GM21737 (cell line): ENCODE measurements around the gene GDPD4.

ENCODE experiments used
- ATAC-seq: cut with Tn5 transposase; IDR thresholded peaks from one replicate; pipeline ENCODE4 v1.9.1; 2021; ENCODE audit warnings: mild to moderate bottlenecking, moderate library complexity; ENCODE audit not compliant: unreplicated experiment

Gene GDPD4

GRCh38 chr11:77244277-77245027 lies 57.0 kb downstream of the GDPD4 start:
- no peak for ATAC-seq

DNA sequence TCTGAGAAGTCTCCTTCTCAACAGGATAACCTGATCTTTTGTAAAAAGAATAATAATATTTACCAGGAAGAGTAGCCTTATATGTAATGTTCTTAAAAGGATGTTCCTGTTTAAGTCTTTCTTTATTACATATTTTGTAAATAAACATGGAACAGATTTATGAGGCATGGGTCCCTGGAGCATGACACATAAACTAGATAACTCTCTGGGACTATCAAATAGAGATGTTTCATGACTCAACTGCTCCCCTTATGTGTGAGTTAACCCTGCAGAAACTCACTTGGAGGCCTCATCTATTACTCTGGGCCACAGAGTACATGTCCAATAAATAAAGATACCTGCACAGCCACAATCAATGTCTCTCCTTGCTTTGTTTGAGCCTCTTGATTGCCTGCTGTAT lies 64.6 kb downstream of the GDPD4 start:
- no peak for ATAC-seq

GRCh38 chr11:77233011-77233410 lies 68.5 kb downstream of the GDPD4 start:
- ATAC-seq = no peak

- no peak for ATAC-seq
Observed at GRCh38 chr11:77232242-77232641, 69.2 kb downstream of the GDPD4 start.

GRCh38 chr11:77231800-77232199 lies 69.7 kb downstream of the GDPD4 start:
- ATAC-seq = no peak

- ATAC-seq = no peak
Observed at GRCh38 chr11:77230878-77231605, 70.4 kb downstream of the GDPD4 start.

GRCh38 chr11:77223797-77224196 lies 77.7 kb downstream of the GDPD4 start:
- ATAC-seq = no peak

DNA sequence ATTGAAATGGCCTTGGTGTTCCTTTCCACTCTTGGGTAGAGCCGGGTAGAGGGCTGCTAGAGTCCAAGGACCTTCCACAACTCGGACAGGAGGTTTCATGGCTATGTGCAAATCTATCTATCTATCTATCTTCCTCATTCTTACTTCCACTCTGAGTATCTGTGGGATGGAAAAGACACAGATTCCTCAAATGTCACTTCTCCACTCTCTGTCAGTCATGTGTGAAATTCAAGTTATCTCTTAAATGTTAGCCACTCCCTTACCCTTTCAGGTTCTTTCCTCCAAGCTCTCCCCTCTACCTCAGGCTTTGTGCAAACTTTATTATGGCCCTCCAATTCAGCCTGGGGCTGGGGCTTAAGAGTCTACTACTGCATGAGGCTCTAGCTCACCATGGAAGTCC lies 84.3 kb downstream of the GDPD4 start:
- ATAC-seq = no peak

DNA sequence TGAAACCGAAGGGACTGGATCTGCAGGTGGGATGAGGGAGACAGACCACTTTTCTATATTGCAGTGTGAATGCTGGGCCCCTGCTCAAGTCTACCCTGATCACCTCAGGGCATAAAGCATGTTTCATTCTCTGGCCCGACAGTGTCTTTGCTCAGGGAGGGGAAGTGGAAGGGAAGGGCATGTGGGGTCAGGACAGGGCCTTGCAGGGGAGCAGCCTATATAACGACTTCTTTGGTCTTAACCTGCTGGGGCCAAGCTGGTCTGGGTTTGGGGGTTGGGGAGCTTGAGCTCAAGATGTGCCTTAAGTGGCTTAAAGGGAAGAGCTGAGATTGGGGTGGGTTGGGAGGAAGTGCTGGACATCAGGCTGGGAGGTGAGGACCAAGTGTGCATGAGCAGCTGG lies 86.4 kb downstream of the GDPD4 start:
- no peak for ATAC-seq

DNA sequence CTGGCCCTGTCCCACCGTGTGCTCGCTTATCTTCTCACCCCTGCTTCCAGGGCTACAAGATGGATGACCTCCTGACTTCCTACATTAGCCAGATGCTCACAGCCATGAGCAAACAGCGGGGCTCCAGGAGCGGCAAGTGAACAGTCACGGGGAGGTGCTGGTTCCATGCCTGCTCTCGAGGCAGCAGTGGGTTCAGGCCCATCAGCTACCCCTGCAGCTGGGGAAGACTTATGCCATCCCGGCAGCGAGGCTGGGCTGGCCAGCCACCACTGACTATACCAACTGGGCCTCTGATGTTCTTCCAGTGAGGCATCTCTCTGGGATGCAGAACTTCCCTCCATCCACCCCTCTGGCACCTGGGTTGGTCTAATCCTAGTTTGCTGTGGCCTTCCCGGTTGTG lies 86.9 kb downstream of the GDPD4 start:
- no peak for ATAC-seq

DNA sequence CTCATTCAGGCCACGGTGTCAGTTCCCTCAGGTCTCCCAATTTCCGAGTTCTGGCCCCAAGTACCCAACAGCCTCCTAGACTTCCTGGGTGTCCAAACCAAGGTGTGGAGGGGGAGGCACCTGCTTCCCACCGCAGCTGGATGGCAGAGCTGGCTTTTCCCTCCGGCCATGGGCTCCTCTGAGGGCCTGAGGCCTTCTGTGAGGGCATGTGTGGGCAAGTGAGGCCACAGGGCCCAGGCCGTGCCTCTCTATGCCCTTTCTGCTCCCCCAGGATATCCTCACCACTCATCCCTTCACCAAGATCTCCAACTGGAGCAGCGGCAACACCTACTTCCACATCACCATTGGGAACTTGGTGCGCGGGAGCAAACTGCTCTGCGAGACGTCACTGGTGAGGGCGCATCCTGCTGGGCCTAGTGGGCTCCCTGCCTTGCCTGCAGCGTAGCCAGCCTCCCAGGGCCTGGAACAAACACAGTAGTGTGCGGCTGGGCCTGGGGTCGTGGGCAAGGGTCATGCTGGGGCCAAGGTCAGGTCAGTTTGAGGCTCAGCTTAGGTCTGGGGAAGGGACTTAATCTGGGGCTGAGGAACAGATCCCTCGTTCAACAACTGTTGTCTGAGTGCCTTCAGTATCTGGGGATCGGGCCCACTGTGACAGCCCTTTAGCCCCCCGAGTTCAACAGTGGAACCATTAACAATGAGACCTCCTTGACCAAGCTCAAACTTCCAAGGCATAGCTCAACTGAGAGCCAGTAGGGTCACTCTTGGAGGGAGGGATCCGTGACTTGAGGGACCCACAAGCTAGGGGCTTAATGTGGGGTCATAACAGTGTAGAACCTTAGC lies 87.7 kb downstream of the GDPD4 start:
- ATAC-seq = no peak

- no peak for ATAC-seq
Observed at GRCh38 chr11:77213029-77213579, 88.4 kb downstream of the GDPD4 start.

- no peak for ATAC-seq
Observed at GRCh38 chr11:77212314-77213007, 89.0 kb downstream of the GDPD4 start.

DNA sequence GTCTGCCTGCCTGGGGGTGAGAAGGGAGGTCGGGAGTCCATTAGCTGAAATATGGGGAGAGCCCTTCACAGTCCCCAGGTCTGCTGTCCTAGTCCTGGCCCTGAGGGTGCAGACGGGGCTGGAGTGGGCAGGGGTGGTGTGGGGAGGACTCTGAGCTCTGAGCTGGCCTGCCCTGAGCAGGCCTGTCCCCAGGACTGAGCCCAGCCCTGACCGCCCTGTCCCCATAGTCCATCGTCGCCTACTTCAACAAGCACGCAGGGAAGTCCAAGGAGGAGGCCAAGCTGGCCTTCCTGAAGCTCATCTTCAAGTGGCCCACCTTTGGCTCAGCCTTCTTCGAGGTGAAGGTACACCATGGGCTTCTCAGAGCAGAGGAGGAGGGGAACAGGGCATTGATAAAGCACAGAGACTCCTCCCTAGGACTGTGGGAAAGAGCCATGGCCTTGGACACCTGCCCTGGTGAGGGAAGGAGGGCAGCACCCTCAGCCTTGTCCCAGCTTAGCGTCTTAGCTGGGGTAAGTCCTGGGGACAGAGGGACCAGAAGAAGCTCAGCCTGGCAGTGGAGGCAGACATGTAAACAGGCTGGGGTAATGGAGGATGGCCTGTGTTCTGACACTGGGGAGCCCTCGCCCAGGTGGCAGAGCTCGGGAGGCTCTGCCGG lies 89.8 kb downstream of the GDPD4 start:
- ATAC-seq = no peak

DNA sequence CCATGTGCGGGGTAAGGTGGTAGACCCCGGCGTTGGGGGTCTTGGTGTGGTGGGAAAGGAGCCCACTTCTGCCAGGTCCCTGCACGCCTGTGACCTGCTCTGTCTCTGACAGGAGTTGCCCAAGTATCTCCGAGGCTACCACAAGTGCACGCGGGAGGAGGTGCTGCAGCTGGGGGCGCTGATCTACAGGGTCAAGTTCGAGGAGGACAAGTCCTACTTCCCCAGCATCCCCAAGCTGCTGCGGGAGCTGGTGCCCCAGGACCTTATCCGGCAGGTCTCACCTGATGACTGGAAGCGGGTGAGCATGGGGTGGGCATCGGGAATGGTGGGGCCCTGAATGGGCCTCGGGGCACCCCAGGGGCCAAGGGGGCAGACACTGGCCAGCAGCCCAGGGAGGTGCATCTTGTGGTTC lies 90.4 kb downstream of the GDPD4 start:
- ATAC-seq = no peak

DNA sequence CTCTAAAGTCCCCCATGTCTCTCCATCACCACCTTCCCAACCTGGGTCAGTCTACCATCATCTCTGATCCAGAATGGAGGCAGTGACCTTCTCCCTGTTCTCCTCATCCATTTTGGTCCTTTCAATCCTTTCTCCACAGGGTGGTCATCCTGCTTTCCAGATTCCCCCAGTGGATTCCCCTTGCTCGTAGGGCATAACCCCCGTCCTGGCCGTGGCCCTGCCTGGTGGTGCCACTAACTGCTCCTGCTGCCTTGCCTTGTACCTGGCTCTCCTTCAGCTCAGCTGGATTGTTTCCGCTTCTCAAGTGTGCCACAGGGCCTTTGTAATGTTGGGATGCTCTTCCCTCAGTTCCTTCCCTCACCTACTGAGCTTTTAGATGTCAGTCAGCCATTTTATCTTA lies 91.8 kb downstream of the GDPD4 start:
- ATAC-seq = no peak

DNA sequence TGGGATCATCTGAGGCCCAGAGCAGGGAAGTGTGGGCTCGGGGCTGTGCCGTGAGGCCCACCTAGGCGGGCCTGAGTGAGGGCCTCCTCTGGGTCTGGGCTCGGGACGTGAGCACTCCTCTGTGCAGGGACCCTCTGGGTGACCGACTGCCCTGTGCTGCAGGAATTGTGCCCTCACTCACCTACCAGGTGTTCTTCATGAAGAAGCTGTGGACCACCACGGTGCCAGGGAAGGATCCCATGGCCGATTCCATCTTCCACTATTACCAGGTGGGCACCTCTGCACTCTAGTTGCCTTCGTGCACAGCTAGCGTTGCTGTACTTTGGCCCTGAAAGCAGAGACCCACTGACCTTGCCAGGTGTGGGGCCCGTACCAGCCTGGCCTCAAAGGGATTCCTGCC lies 93.0 kb downstream of the GDPD4 start:
- no peak for ATAC-seq

DNA sequence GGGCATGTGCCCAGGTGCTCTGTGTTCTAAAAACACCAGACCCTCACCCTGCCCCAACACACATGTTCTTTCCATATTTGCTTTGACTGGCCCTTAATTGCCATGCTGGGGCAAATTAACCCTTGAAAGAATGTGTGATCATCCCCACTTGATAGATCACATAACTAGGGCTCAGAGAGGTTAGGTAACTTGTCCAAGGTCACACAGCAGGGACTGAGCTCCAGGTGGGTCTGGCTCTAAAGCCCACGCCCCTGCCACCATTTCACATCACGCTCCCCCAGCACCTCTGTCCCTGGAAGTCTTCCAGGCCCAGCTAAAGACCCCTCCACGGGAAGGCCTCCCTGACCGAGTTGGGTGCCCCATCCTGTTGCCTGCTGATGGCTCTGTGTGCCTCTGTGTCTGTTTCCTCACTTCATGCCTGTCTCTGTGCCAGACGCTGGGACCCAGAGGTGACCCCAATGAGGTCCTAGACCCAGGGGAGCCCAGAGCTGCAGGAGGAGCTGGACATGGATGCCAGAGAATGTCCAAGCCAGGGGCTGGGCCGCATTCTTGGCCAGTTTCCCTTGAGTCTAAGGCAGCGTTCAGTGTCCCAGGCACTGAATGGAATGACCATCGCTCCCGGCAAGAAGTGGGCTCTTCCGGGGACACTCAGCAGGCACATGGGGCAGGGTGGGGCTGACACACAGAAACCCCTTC lies 93.7 kb downstream of the GDPD4 start:
- no peak for ATAC-seq

DNA sequence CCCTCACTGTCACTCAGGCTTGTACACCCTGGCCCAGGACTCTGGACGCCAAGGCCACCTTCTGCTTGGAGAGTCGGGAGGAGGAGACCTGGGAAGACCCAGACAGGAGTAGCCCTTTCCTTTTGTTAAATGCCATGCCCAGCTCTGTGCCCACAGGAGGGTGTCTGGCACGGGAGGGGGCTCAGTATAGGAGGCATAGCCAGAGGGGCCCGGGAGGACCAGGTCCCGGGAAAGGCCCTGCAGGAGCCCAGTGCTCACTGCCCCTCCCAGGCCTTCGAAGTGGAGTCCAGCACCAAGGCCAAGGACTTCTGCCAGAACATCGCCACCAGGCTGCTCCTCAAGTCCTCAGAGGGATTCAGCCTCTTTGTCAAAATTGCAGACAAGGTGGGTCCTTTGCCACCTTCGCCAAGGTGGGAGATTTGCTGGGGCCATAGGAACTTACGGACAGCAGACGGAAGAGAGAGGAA lies 94.4 kb downstream of the GDPD4 start:
- ATAC-seq = no peak
